GM06990 (cell line): ENCODE measurements around the gene COMT.

ENCODE experiments used
- DNase-seq: peaks from one replicate; pipeline ENCODE4 v3.0.0-alpha.2; 2011; ENCODE audit not compliant: insufficient read length; ENCODE audit errors: extremely low read depth
- H3K27me3 ChIP-seq: replicated peaks from 2 replicates; pipeline ENCODE4 v1.6.0; 2011; ENCODE audit warnings: low read length; ENCODE audit not compliant: control insufficient read depth, insufficient read depth
- H3K36me3 ChIP-seq: 2 replicates; pipeline ENCODE4 v1.5.1; 2011; ENCODE audit warnings: low read length; ENCODE audit not compliant: control insufficient read depth, insufficient read depth
- H3K4me3 ChIP-seq: replicated peaks from 2 replicates; pipeline ENCODE4 v1.5.1; 2011; ENCODE audit warnings: low read depth, mild to moderate bottlenecking, control low read depth, low read length
- CTCF ChIP-seq: IDR thresholded peaks from 2 replicates; pipeline ENCODE4 v1.5.1; 2011; ENCODE audit warnings: low read length, control low read depth, mild to moderate bottlenecking, inconsistent platforms; ENCODE audit not compliant: insufficient read depth, poor library complexity, severe bottlenecking

COMT gene

GRCh38 chr22:19941365-19942082, at the start of gene COMT, which contains the start of gene TXNRD2:
TSS of gene COMT (plus strand) at chr22:19941772. CDS start at chr22:19962527, 20,755 bp downstream.
TSS of gene TXNRD2 (minus strand) at chr22:19941818. CDS start at chr22:19941803, 15 bp downstream.
- no peak for TF ChIP-seq CTCF
- no peaks in the 10 kb centered on the region for H3K27me3 ChIP-seq
- H3K36me3 ChIP-seq: no peaks in the 10 kb centered on the region
- DNase-seq: peak; percentile 83
- H3K4me3 ChIP-seq: peak within 1 kb of the TSS; percentile 99

GRCh38 chr22:19892257-19892879, 49.2 kb upstream of the COMT start:
- DNase-seq: peak; percentile 62
- H3K36me3 ChIP-seq: no peaks in the 10 kb centered on the region; the same call in none of the 2 replicates
- peak overlapping the region; percentile 20; the same call in 1 of the 2 replicates for H3K4me3 ChIP-seq
- no peak for TF ChIP-seq CTCF
- no peaks in the 10 kb centered on the region for H3K27me3 ChIP-seq

GRCh38 chr22:19892925-19893324, 48.6 kb upstream of the COMT start:
- TF ChIP-seq CTCF: no peak
- Histone ChIP-seq H3K27me3 (no peaks in the 10 kb centered on the region), H3K4me3 (no peak overlapping the region), H3K36me3 (no peaks in the 10 kb centered on the region; the same call in none of the 2 replicates)
- DNase-seq: no peak

- no peak for DNase-seq
- no peak for TF ChIP-seq CTCF
- H3K36me3 ChIP-seq: no peaks in the 10 kb centered on the region; the same call in none of the 2 replicates
- no peak overlapping the region for H3K4me3 ChIP-seq
- H3K27me3 ChIP-seq: no peaks in the 10 kb centered on the region
These were observed 48.2 kb upstream of the COMT start for GRCh38 chr22:19893363-19893762.

GRCh38 chr22:19895160-19895849, 46.3 kb upstream of the COMT start:
- DNase-seq: no peak
- H3K4me3 ChIP-seq: no peak overlapping the region
- no peaks in the 10 kb centered on the region; the same call in none of the 2 replicates for H3K36me3 ChIP-seq
- H3K27me3 ChIP-seq: no peaks in the 10 kb centered on the region
- no peak for TF ChIP-seq CTCF
